D721Med (cell line): ENCODE data around the gene ZNF451.
"Not testable (repeated sequence)": the region's sequence is repeated elsewhere in the genome, so short reads cannot be mapped to it uniquely, and the experiment has no call there.

ENCODE experiments used
- DNase-seq: peaks from one replicate; pipeline ENCODE4 v3.0.0; 2011; ENCODE audit warnings: low spot score; ENCODE audit not compliant: insufficient read length
- FAIRE-seq: peaks from 2 replicates; lab custom pipeline; 2011; peaks lifted over from hg19 to GRCh38; lab: Jason Lieb, UNC
- TF ChIP-seq, protein P1 (sequence below): IDR thresholded peaks from 2 replicates; pipeline ENCODE4 v1.5.1; 2012; ENCODE audit warnings: mild to moderate bottlenecking, control low read depth; ENCODE audit not compliant: insufficient read depth; ENCODE audit errors: missing control alignments

Gene ZNF451

DNA sequence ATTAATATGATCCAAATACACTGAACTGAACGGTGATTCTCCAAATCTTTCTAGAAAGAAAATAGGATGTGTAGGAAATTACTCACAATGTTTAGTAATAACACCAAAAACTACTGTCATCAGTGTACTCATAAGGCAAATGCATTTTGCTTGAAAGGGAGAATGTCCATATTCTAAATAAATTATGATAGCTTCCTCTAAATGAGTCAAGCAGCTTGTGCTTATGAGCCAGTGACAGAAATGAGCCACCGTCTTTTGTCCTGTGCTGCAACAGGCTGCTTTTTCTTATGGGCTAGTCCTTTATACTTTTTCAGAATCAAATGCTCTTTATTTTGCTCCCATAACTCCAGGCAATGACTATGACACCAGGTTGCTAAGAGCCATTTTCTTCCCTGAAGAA, 4.5 kb upstream of the ZNF451 start:
- FAIRE-seq (no peak), DNase-seq (no peak)
- TF ChIP-seq, protein P1, sequence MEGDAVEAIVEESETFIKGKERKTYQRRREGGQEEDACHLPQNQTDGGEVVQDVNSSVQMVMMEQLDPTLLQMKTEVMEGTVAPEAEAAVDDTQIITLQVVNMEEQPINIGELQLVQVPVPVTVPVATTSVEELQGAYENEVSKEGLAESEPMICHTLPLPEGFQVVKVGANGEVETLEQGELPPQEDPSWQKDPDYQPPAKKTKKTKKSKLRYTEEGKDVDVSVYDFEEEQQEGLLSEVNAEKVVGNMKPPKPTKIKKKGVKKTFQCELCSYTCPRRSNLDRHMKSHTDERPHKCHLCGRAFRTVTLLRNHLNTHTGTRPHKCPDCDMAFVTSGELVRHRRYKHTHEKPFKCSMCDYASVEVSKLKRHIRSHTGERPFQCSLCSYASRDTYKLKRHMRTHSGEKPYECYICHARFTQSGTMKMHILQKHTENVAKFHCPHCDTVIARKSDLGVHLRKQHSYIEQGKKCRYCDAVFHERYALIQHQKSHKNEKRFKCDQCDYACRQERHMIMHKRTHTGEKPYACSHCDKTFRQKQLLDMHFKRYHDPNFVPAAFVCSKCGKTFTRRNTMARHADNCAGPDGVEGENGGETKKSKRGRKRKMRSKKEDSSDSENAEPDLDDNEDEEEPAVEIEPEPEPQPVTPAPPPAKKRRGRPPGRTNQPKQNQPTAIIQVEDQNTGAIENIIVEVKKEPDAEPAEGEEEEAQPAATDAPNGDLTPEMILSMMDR: no peak

DNA sequence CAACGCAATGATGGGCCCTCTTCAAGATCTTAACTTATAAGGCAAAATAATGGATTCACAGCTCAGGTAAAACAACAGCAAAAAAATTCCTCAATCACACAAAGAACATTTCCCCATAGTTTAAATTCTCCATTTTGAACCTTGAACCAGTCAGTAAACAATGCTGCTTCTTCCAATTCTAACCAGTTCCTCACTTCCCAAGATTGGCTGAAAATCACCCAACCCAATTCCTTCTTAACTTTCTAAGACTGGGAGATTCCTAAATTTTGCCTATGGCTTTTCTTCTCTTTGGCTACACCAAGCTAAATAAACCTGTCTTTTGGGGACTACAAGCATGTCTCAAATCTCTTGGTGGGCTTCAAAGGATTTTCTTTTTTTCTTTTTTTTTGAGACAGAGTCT, 3.1 kb upstream of the ZNF451 start:
- FAIRE-seq (no peak), DNase-seq (no peak)
- TF ChIP-seq, protein P1: no peak

DNA sequence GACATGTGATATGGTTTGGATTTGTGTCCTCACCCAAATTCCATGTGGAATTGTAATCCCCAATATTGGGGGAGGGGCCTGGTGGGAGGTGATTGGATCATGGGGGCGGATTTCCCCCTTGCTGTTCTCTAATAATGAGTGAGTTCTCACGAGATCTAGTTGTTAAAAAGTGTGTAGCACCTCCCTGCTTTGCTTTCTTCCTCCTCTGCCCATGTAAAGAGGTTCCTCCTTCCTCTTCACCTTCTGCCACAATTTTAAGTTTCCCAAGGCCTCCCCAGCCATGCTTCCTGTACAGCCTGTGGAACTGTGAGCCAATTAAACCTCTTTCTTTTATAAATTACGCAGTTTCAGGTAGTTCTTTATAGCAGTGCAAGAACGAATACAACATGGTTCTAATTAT, 2.1 kb upstream of the ZNF451 start:
- DNase-seq (no peak), FAIRE-seq (no peak)
- TF ChIP-seq, protein P1: no peak

DNA sequence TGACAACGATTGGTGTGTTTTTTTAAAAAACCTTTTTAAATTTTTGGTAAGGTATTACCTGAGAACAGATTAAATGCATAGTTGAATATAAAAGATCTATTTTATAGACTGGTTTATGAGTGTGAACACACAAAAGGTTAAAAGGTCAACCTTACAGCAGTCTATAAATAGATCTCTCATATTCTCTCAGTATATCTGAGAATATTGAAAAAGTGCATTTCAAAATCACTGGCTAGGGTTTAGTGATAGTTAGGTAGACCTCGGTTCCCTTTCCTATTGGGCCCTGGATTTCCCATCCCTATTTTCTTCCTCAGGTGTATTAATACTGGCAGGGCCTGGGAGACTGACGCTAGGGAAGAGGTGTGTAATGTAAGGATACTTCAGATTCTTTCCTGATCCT, 723 bp upstream of the ZNF451 start:
- TF ChIP-seq, protein P1: no peak
- FAIRE-seq (no peak), DNase-seq (no peak)

DNA sequence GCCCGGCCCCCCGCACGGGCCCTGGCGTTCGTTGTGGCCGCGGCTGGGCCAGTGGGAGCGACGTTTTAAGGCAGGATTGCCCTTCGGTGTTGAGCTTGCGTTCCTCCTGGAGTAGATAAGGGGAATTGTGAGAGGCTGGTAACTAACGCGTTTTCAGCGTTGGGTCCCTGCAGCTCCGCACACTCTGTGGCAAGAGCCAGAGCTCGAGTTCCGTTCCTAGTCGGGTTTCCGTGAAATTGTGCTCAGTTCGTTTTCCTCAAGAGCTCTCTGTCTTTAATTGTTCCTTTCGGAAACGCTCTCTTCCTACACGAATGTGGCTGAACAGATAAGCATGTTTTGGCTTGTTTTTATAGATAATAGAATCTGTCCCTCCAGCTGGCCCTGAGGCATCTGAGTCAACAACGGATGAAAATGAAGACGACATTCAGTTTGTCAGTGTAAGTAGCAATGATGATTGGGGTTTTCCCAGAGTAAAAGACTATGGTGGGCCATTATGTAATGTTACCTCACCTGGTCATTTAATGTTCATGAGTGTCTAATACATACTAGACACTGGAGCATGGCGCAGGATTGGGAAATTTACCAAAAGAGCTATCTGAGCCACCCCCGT, 575 bp downstream of the ZNF451 start:
- FAIRE-seq: peak; percentile 56

DNA sequence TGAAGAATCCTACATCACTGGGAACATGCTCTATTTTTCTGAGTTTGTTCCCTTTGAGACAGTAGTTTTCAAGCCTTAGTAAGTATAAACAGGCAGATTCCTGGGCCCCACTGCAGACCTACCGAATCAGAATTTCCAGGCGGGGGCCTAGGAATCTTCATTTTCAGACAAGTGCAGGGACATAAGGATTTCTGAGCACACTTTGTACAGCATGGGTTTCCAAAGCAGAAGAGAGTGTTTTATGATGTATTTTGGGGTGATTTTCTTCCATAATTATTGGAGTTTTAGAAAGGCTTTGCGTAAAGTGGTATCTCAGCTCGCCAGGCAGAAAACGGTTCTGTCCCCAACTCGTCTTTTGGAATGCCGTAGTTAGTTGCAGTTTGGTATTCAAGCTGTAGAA, 1.4 kb downstream of the ZNF451 start:
- not testable (repeated sequence) for DNase-seq, FAIRE-seq

More for the DNA sequence above, 575 bp downstream of the ZNF451 start:
- not testable (repeated sequence) for DNase-seq

DNA sequence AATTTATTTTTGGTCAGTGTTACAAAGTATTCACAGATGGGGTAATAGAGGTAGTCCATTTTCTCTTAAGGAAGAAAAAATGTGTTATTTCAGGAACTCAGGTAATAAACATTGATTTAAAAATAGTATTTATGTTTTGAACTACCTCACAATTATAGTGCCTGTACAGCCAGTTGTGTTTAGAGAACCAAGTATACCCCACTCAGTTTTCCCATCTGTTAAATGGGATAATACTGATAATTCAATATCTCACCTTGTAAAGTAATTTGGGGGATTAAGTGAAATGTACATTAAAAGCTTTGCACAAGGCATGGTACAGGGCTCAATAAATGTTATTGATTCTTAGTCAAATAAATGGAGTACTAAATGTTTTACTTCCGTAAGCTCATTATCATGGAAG, 4.7 kb downstream of the ZNF451 start:
- TF ChIP-seq, protein P1: no peak
- DNase-seq (no peak), FAIRE-seq (no peak)

DNA sequence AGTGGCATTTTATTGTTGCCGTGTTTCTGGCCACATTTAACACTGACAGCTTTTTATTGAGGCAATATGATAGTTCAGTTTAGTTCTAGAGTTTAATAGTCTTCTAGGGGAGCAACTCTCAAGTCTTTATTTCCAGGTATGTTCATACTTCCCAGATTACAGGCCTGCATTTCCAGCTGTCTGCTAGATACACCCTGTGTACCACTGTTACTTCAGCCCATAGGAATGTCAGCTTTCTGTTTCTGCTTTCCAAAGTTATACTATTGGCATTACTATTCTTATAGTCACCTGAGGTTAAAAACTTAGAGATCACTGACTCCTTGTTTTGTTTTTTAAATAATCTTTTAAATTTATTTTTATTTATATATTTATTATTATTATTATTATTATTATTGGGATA, 7.6 kb downstream of the ZNF451 start:
- TF ChIP-seq, protein P1: no peak
- FAIRE-seq: no peak
- DNase-seq: no peak
